Neural crest cell (in vitro differentiated cells): ENCODE data around the gene KRTAP4-7. TPM values are rescaled to one million over a fixed set of nuclear protein-coding genes. Genes with fewer than 3 reads are reported as not detected.
"Not testable (repeated sequence)": the region's sequence is repeated elsewhere in the genome, so short reads cannot be mapped to it uniquely, and the experiment has no call there.

Experiments
- DNase-seq: peaks from one replicate; pipeline ENCODE4 v3.0.0; 2021; ENCODE audit warnings: low read depth, mixed read lengths, low spot score
- H3K27ac Mint-ChIP-seq: one replicate; pipeline ENCODE4 v1.8.0; 2021; ENCODE audit warnings: mild to moderate bottlenecking, mixed read lengths; ENCODE audit not compliant: unreplicated experiment
- H3K27me3 Mint-ChIP-seq: 2 replicates; pipeline ENCODE4 v1.8.0; 2021; ENCODE audit warnings: low read depth, mild to moderate bottlenecking, mixed read lengths
- H3K36me3 Mint-ChIP-seq: 2 replicates; pipeline ENCODE4 v1.8.0; 2021; ENCODE audit warnings: low read depth, mild to moderate bottlenecking, mixed read lengths
- H3K4me1 Mint-ChIP-seq: 2 replicates; pipeline ENCODE4 v1.8.0; 2021; ENCODE audit warnings: mixed read lengths
- H3K4me3 Mint-ChIP-seq: one replicate; pipeline ENCODE4 v1.8.0; 2021; ENCODE audit warnings: mild to moderate bottlenecking, mixed read lengths
- H3K9me3 Mint-ChIP-seq: 2 replicates; pipeline ENCODE4 v1.8.0; 2021; ENCODE audit warnings: mixed read lengths
- total RNA-seq: library from RNA; stranded (reverse); gene quantifications from 2 replicates; pipeline ENCODE4 v1.2.1, GENCODE V29; 2021
- TF ChIP-seq, protein P1 (sequence below): fragments of 200-600 bp; sonication (generic); conservative IDR thresholded peaks from 2 replicates; pipeline ENCODE4 v1.5.0; 2021; ENCODE audit warnings: antibody characterized with exemption, mild to moderate bottlenecking

Gene KRTAP4-7
- total RNA-seq, 1 donor from 2014 or later = not detected

- H3K27ac Mint-ChIP-seq = no peak overlapping the region
- no peak overlapping the region for H3K4me3 Mint-ChIP-seq
- H3K9me3 Mint-ChIP-seq = peaks cover 2% of the 10 kb centered on the region
- H3K36me3 Mint-ChIP-seq = no peaks in the 10 kb centered on the region
- no peak for DNase-seq
- peaks cover 18% of the 10 kb centered on the region for H3K27me3 Mint-ChIP-seq
- TF ChIP-seq, protein P1, sequence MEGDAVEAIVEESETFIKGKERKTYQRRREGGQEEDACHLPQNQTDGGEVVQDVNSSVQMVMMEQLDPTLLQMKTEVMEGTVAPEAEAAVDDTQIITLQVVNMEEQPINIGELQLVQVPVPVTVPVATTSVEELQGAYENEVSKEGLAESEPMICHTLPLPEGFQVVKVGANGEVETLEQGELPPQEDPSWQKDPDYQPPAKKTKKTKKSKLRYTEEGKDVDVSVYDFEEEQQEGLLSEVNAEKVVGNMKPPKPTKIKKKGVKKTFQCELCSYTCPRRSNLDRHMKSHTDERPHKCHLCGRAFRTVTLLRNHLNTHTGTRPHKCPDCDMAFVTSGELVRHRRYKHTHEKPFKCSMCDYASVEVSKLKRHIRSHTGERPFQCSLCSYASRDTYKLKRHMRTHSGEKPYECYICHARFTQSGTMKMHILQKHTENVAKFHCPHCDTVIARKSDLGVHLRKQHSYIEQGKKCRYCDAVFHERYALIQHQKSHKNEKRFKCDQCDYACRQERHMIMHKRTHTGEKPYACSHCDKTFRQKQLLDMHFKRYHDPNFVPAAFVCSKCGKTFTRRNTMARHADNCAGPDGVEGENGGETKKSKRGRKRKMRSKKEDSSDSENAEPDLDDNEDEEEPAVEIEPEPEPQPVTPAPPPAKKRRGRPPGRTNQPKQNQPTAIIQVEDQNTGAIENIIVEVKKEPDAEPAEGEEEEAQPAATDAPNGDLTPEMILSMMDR = no peak
- H3K4me1 Mint-ChIP-seq = no peaks in the 10 kb centered on the region
Measured at GRCh38 chr17:41049110-41049509, 34.8 kb upstream of the KRTAP4-7 start.

DNA sequence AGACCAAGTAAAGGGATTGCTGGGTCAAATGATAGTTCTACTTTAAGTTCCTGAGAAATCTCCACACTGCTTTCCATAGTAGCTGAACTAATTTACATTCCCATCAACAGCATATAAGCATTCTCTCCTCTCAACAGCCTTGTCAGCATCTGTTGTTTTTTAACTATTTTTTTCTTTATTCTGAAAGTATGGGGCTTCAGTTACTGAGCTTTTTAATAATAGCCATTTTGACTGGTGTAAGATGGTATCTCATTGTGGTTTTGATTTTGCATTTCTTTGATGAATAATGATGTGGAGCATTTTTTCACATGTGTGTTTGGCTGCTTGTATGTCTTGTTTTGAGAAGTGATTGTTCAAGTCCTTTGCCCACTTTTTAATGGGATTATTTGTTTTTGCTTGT, 31.4 kb upstream of the KRTAP4-7 start:
- Mint-ChIP-seq H3K27me3 (peaks cover 16% of the 10 kb centered on the region), H3K36me3 (no peaks in the 10 kb centered on the region), H3K4me3 (no peak overlapping the region), H3K4me1 (no peaks in the 10 kb centered on the region), H3K27ac (no peak overlapping the region), H3K9me3 (peaks cover 7% of the 10 kb centered on the region)
- no peak for DNase-seq
- TF ChIP-seq, protein P1 = no peak

- peaks cover 11% of the 10 kb centered on the region for H3K27me3 Mint-ChIP-seq
- TF ChIP-seq, protein P1 = no peak
Measured at GRCh38 chr17:41054025-41054424, 29.9 kb upstream of the KRTAP4-7 start.

DNA sequence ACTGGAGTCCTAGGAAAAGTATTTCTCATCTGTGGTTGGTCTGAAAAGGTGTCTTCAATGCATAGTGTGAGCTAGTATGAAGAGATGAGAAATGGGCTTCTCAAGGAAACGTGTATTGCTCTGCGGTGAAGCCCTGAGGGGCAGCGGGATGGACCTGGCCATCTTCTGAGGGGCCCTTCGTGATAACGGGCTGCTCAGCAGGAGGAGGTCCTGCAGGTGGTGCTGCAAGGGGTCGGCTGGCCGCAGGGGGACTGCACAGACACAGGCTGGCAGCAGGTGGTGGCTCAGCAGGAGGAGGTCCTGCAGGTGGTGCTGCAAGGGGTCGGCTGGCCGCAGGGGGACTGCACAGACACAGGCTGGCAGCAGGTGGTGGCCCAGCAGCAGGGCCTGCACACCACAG, 29.4 kb upstream of the KRTAP4-7 start:
- H3K27me3 Mint-ChIP-seq, H3K9me3 Mint-ChIP-seq, H3K4me3 Mint-ChIP-seq, H3K27ac Mint-ChIP-seq, DNase-seq, H3K4me1 Mint-ChIP-seq, H3K36me3 Mint-ChIP-seq: not testable (repeated sequence)

More at GRCh38 chr17:41054025-41054424, 29.9 kb upstream of the KRTAP4-7 start:
- DNase-seq = no peak
- Mint-ChIP-seq H3K4me1 (no peaks in the 10 kb centered on the region), H3K4me3 (no peak overlapping the region), H3K36me3 (no peaks in the 10 kb centered on the region), H3K9me3 (peaks cover 9% of the 10 kb centered on the region), H3K27ac (no peak overlapping the region)

DNA sequence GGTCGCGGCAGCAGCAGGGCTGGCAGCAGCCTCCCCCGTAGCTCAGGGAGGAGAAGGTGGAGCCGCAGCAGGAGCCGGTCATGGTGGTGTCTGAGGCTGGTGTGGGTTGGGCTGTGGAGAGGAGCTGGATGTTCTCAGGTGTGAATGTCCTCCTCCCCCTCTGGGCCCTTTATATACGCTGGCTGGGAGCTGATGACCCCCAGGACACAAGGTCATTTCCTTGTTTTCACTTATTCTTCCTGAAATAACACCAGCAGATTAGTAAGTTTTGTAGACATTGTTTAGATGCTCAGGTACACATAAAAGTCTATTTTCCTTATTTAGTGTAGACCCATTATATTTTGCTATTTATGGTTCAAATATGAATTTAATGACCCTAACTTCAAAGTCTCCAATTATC, 28.8 kb upstream of the KRTAP4-7 start, which contains the start of gene KRTAP2-2:
KRTAP2-2 (minus strand) TSS at position 101 of the 400 bp plus-strand sequence; CDS start at position 82, 19 bp downstream.
- not testable (repeated sequence) for H3K27ac Mint-ChIP-seq, H3K4me1 Mint-ChIP-seq, H3K36me3 Mint-ChIP-seq, H3K9me3 Mint-ChIP-seq, DNase-seq, H3K27me3 Mint-ChIP-seq, H3K4me3 Mint-ChIP-seq

DNA sequence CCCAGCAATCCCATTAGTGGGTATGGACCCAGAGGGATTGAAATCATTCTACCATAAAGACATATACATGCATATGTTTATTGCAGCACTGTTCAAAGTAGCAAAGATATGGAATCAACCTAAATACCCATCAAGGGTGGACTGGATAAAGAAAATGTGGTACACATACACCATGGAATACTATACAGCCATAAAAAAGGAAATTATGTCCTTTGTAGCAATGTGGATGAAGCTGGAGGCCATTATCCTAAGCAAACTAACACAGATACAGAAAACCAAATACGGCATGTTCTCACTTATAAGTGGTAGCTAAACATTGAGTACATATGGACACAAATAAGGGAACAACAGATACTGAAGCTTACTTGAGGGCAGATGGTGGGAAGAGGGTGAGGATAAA, 26.4 kb upstream of the KRTAP4-7 start:
- DNase-seq = no peak
- Mint-ChIP-seq H3K4me1 (peaks cover 8% of the 10 kb centered on the region), H3K36me3 (no peaks in the 10 kb centered on the region), H3K27me3 (no peaks in the 10 kb centered on the region), H3K9me3 (peaks cover 9% of the 10 kb centered on the region), H3K27ac (no peak overlapping the region), H3K4me3 (no peak overlapping the region)
- TF ChIP-seq, protein P1 = no peak

DNA sequence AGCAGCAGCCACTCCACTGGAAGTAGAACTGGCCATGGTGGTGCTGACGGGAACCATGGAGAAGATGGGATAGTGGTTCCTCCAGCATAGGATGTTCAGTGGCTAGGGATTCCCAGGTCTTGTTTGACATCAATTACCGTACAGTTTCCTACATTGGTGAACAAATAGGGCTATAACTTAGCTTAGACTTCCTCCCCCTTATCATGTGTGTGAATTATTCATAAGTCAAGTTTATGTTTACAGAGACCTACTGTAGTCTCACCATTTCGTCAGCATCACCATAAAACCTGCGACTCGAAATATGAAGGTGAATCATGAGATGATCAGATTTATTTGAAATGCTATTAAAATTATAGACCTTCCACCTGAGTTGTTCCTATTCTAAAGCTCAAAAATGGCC, 25.2 kb upstream of the KRTAP4-7 start:
- H3K27ac Mint-ChIP-seq = no peak overlapping the region

GRCh38 chr17:41059276-41060051, 24.5 kb upstream of the KRTAP4-7 start:
- H3K4me3 Mint-ChIP-seq, H3K4me1 Mint-ChIP-seq, H3K9me3 Mint-ChIP-seq, DNase-seq, H3K27me3 Mint-ChIP-seq, H3K27ac Mint-ChIP-seq, H3K36me3 Mint-ChIP-seq: not testable (repeated sequence)

More for the DNA sequence above, 25.2 kb upstream of the KRTAP4-7 start:
- no peak for DNase-seq
- no peaks in the 10 kb centered on the region for H3K36me3 Mint-ChIP-seq
- H3K27me3 Mint-ChIP-seq = no peaks in the 10 kb centered on the region
- no peak overlapping the region for H3K4me3 Mint-ChIP-seq
- H3K4me1 Mint-ChIP-seq = peaks cover 8% of the 10 kb centered on the region
- peaks cover 7% of the 10 kb centered on the region for H3K9me3 Mint-ChIP-seq
- TF ChIP-seq, protein P1 = no peak
